H1 (cell line): Measurements from ENCODE around the gene TRIM29. TPM values are rescaled to one million over a fixed set of nuclear protein-coding genes. Genes with fewer than 3 reads are reported as not detected.
A peak's percentile ranks its signal among the peaks of the same experiment; 100 is the strongest.

Experiments used
- CTCF ChIA-PET: fragments of 300-600 bp; sonication (Branson Sonifier 250); formaldehyde crosslinking; loops from one replicate; lab custom pipeline; 2021; ENCODE audit not compliant: partially characterized antibody; lab: Charles Lee
- POLR2A ChIA-PET: fragments of 300-600 bp; sonication (Branson Sonifier 250); formaldehyde crosslinking; loops from one replicate; lab custom pipeline; 2021; ENCODE audit warnings: inconsistent platforms; ENCODE audit not compliant: partially characterized antibody; lab: Charles Lee
- DNase-seq, 2 experiments: peaks; one replicate each; pipeline versions ENCODE4 v3.0.0 to v3.0.0-alpha.2; 2010 to 2022; ENCODE audit warnings: low spot score in 2 of 2, low read depth in 1 of 2, mixed read lengths in 1 of 2
- FAIRE-seq: peaks from 2 replicates; lab custom pipeline; 2011; peaks lifted over from hg19 to GRCh38; lab: Jason Lieb, UNC
- H2AFZ ChIP-seq: 2 replicates; pipeline ENCODE4 v1.8.1; 2012; ENCODE audit warnings: low read length, inconsistent platforms
- H2AK5ac ChIP-seq: 2 replicates; pipeline ENCODE4 v1.6.1; 2013; ENCODE audit warnings: low read depth, low read length
- H2BK120ac ChIP-seq: replicated peaks from 2 replicates; pipeline ENCODE3; 2013; ENCODE audit warnings: low read depth, low read length, inconsistent platforms
- H2BK12ac ChIP-seq: 2 replicates; pipeline ENCODE4 v1.6.1; 2013; ENCODE audit warnings: low read depth, low read length
- H2BK15ac ChIP-seq: 2 replicates; pipeline ENCODE4 v1.6.1; 2013; ENCODE audit warnings: low read length
- H2BK20ac ChIP-seq: 2 replicates; pipeline ENCODE4 v1.6.1; 2013; ENCODE audit warnings: low read length
- H2BK5ac ChIP-seq: 2 replicates; pipeline ENCODE4 v1.6.1; 2013; ENCODE audit warnings: low read depth, low read length
- H3K14ac ChIP-seq: 2 replicates; pipeline ENCODE4 v1.6.1; 2013; ENCODE audit warnings: inconsistent platforms; ENCODE audit not compliant: insufficient read length
- H3K18ac ChIP-seq: 2 replicates; pipeline ENCODE4 v1.6.1; 2013; ENCODE audit warnings: low read length; ENCODE audit errors: extremely low read depth
- H3K23ac ChIP-seq: 2 replicates; pipeline ENCODE4 v1.6.1; 2013; ENCODE audit warnings: inconsistent platforms; ENCODE audit not compliant: insufficient read length
- H3K23me2 ChIP-seq: 2 replicates; pipeline ENCODE4 v1.6.1; 2013; ENCODE audit warnings: low read depth, low read length
- H3K27ac ChIP-seq: 2 replicates; pipeline ENCODE4 v1.6.1; 2011; ENCODE audit warnings: low read depth, low read length, inconsistent platforms
- H3K27me3 ChIP-seq, 4 experiments: replicated peaks in 1 of 4; 1 replicate in 1 of 4; 2 replicates in 3 of 4; pipeline versions ENCODE4 v1.6.1 to v1.8.1; 2011 to 2013; ENCODE audit warnings: low read length in 3 of 4, mild to moderate bottlenecking in 3 of 4, inconsistent platforms in 2 of 4, mixed read lengths in 2 of 4, moderate library complexity in 1 of 4; ENCODE audit not compliant: control insufficient read depth in 3 of 4, insufficient read depth in 3 of 4; ENCODE audit errors: extremely low read depth in 1 of 4
- H3K36me3 ChIP-seq, 4 experiments: 2 replicates each; pipeline versions ENCODE4 v1.6.1 to v1.8.1; 2011 to 2013; ENCODE audit warnings: mild to moderate bottlenecking in 4 of 4, low read length in 3 of 4, moderate library complexity in 2 of 4, control low read depth in 1 of 4, inconsistent platforms in 1 of 4; ENCODE audit not compliant: insufficient read depth in 4 of 4, control insufficient read depth in 2 of 4
- H3K4ac ChIP-seq: replicated peaks from 2 replicates; pipeline ENCODE3; 2013; ENCODE audit warnings: low read length, low read depth, mixed read lengths, inconsistent platforms; ENCODE audit not compliant: insufficient read length
- H3K4me1 ChIP-seq, 4 experiments: replicated peaks in 1 of 4; 1 replicate in 1 of 4; 2 replicates in 3 of 4; pipeline versions ENCODE4 v1.6.1 to v1.8.1; 2011 to 2013; ENCODE audit warnings: low read length in 3 of 4, inconsistent platforms in 2 of 4, mixed read lengths in 1 of 4; ENCODE audit not compliant: insufficient read depth in 4 of 4, control insufficient read depth in 3 of 4
- H3K4me2 ChIP-seq, 2 experiments: 2 replicates each; pipeline versions ENCODE4 v1.6.1 to v1.8.1; 2011 to 2013; ENCODE audit warnings: low read depth in 2 of 2, low read length in 2 of 2, control low read depth in 1 of 2, inconsistent platforms in 1 of 2, mild to moderate bottlenecking in 1 of 2; ENCODE audit not compliant: insufficient read depth in 1 of 2
- H3K4me3 ChIP-seq, 4 experiments: fragments of 200-600, 300-600 bp in 1 of 4; sonication (generic), shearing (Covaris generic), sonication (Bioruptor Twin) in 1 of 4; 2 replicates each; pipeline versions ENCODE4 v1.5.1 to v1.8.1; 2011 to 2016; ENCODE audit warnings: low read length in 4 of 4, low read depth in 3 of 4, control low read depth in 2 of 4, inconsistent platforms in 2 of 4, mild to moderate bottlenecking in 2 of 4, mixed read lengths in 1 of 4, moderate library complexity in 1 of 4; ENCODE audit not compliant: insufficient read depth in 2 of 4; ENCODE audit errors: extremely low read depth in 1 of 4
- H3K56ac ChIP-seq: replicated peaks from 2 replicates; pipeline ENCODE3; 2013; ENCODE audit warnings: low read depth, mild to moderate bottlenecking, mixed read lengths, low read length, inconsistent platforms; ENCODE audit not compliant: insufficient read length
- H3K79me1 ChIP-seq: 2 replicates; pipeline ENCODE4 v1.6.1; 2013; ENCODE audit warnings: low read depth, low read length, control low read depth
- H3K79me2 ChIP-seq, 2 experiments: 2 replicates each; pipeline versions ENCODE4 v1.6.1 to v1.8.1; 2012 to 2013; ENCODE audit warnings: low read length in 2 of 2, mild to moderate bottlenecking in 2 of 2, inconsistent platforms in 1 of 2; ENCODE audit not compliant: insufficient read depth in 2 of 2, control insufficient read depth in 1 of 2
- H3K9ac ChIP-seq, 4 experiments: replicated peaks in 1 of 4; 1 replicate in 1 of 4; 2 replicates in 3 of 4; pipeline versions ENCODE4 v1.6.1 to v1.8.1; 2011 to 2013; ENCODE audit warnings: low read depth in 3 of 4, low read length in 3 of 4, control low read depth in 2 of 4, mild to moderate bottlenecking in 2 of 4, moderate library complexity in 2 of 4, inconsistent platforms in 1 of 4; ENCODE audit errors: extremely low read depth in 1 of 4
- H3K9me3 ChIP-seq, 2 experiments: 2 replicates each; pipeline versions ENCODE4 v1.6.1 to v1.8.1; 2012 to 2013; ENCODE audit warnings: mild to moderate bottlenecking in 2 of 2, moderate library complexity in 2 of 2, control low read depth in 1 of 2, inconsistent platforms in 1 of 2, low read depth in 1 of 2, low read length in 1 of 2, mixed read lengths in 1 of 2; ENCODE audit not compliant: insufficient read depth in 2 of 2
- H4K20me1 ChIP-seq, 2 experiments: replicated peaks in 1 of 2; 2 replicates each; pipeline versions ENCODE3 to v1.8.1; 2011 to 2013; ENCODE audit warnings: inconsistent platforms in 2 of 2, low read length in 2 of 2, mild to moderate bottlenecking in 1 of 2; ENCODE audit not compliant: insufficient read depth in 2 of 2, control insufficient read depth in 1 of 2
- H4K5ac ChIP-seq: 2 replicates; pipeline ENCODE4 v1.6.1; 2013; ENCODE audit warnings: low read length, low read depth, mixed read lengths, inconsistent platforms; ENCODE audit not compliant: insufficient read length
- H4K8ac ChIP-seq: 2 replicates; pipeline ENCODE4 v1.8.0; 2013; ENCODE audit warnings: mild to moderate bottlenecking, moderate library complexity, low read length, inconsistent platforms; ENCODE audit not compliant: insufficient read depth; ENCODE audit errors: extremely low read depth
- H4K91ac ChIP-seq: replicated peaks from 2 replicates; pipeline ENCODE3; 2013; ENCODE audit warnings: low read length, mixed read lengths, inconsistent platforms; ENCODE audit not compliant: insufficient read length
- ASH2L ChIP-seq: fragments of 200-600, 300-600 bp; sonication (generic); IDR thresholded peaks from one replicate; pipeline ENCODE4 v1.7.1; 2017; ENCODE audit warnings: low read length
- MAFK ChIP-seq: IDR thresholded peaks from 2 replicates; pipeline ENCODE4 v1.6.1; 2012; ENCODE audit warnings: low read depth, mild to moderate bottlenecking, improper control_type of control experiment, low read length
- SP4 ChIP-seq: IDR thresholded peaks from 2 replicates; pipeline ENCODE4 v1.6.1; 2012; ENCODE audit warnings: low read length, inconsistent platforms
- SUZ12 ChIP-seq: fragments of 200-600 bp; sonication (generic); IDR thresholded peaks from 2 replicates; pipeline ENCODE4 v1.6.1; 2012; ENCODE audit warnings: mild to moderate bottlenecking, inconsistent platforms, low read length, moderate library complexity, mixed read lengths
- WGBS, 2 experiments: shearing (Covaris generic) in 1 of 2; methylation state at CpG; one replicate each; pipeline versions ENCODE4 v1.1.6 to v1.1.7; 2013 to 2015; ENCODE audit warnings: low lambda C conversion rate in 2 of 2, mixed read lengths in 2 of 2, inconsistent platforms in 1 of 2, low coverage in 1 of 2, missing lambda C conversion rate in 1 of 2; ENCODE audit not compliant: insufficient replicate concordance in 2 of 2, insufficient coverage in 1 of 2, insufficient read length in 1 of 2; ENCODE audit errors: extremely low coverage in 1 of 2, missing lambda C conversion rate in 1 of 2; 5-methylcytosine and 5-hydroxymethylcytosine counted together
- polyA plus RNA-seq, 7 experiments: library from polyadenylated mRNA; depleted of rRNA in 3 of 7; stranded (reverse) in 5 of 7; unstranded in 2 of 7; fragments of >200 nt in 5 of 7; fragments of 200-250 nt in 2 of 7; gene quantifications; 1 replicate in 5 of 7; 2 replicates in 1 of 7; 4 replicates in 1 of 7; pipeline versions ENCODE4 v1.2.1 to v1.2.3, GENCODE V29; 2011 to 2013; ENCODE audit warnings: missing spikeins in 2 of 7, mixed read lengths in 2 of 7
- total RNA-seq: library from RNA; stranded (reverse); fragmentation: NEBNext Ultra II Directional; extraction: Animal tissue kit (Norgen Biotek cat#: 25700); gene quantifications from 2 replicates; pipeline ENCODE4 v1.2.1, GENCODE V29; 2021
- TF ChIP-seq, protein P1 (sequence below): IDR thresholded peaks from 2 replicates; pipeline ENCODE4 v1.6.1; 2012; ENCODE audit warnings: inconsistent platforms

The TRIM29 gene
- total and polyA plus RNA-seq, 2 of the 8 experiments (the other 6 are each of a cell fraction or from before 2014, with no cell fraction given) = 0.17 to 0.43 TPM

DNA sequence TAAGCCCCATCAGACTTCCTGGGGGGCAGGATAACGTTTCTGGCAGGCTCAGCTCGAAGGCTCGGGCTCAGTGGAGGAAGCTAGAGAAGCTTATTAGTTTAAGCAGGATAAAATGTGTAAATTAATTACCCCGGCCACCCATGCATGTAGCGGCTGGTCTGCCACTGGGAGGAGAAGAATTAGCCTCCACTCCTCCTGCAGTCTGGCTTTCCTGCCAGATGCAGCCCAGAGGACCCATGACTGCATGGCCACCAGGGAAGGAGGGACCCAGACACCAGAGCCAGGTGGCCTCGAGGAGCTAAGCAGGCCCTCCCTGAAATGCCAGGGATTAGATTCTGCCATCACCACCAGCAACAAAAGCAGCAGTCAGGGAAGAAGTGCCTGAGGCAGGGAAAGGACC lies 32.3 kb downstream of the TRIM29 start:
- Histone ChIP-seq H2BK20ac (no peak overlapping the region), H3K4me2 (no peak overlapping the region), H2AFZ (no peak overlapping the region), H3K36me3 (no peaks in the 10 kb centered on the region), H2BK5ac (no peak overlapping the region), H3K18ac (no peak overlapping the region), H2BK15ac (no peak overlapping the region), H3K9me3 (no peaks in the 10 kb centered on the region), H2BK120ac (no peak overlapping the region), H3K4me1 (peaks cover 2 to 10% (median 7%) of the 10 kb centered on the region in 4 experiments), H4K20me1 (no peaks in the 10 kb centered on the region), H2BK12ac (no peak overlapping the region), H3K23me2 (no peaks in the 10 kb centered on the region; the same call in 1 of the 2 replicates), H3K27me3 (peaks cover 0 to 2% (median 1%) of the 10 kb centered on the region in 4 experiments; a peak in 1 of 7 replicates), H4K8ac (no peak overlapping the region), H3K79me1 (no peaks in the 10 kb centered on the region), H3K56ac (no peak overlapping the region), H3K79me2 (no peaks in the 10 kb centered on the region), H3K14ac (no peak overlapping the region), H3K4me3 (no peak overlapping the region), H4K91ac (no peak overlapping the region), H3K4ac (peak overlapping the region; percentile 35), H3K9ac (no peak overlapping the region), H3K27ac (no peak overlapping the region), H3K23ac (no peak overlapping the region), H4K5ac (no peak overlapping the region), H2AK5ac (no peak overlapping the region)
- ChIA-PET POLR2A (no interaction called here), CTCF (interaction anchor here (1.2 to 8.0 kb wide), 13 partner anchors 9 to 464 kb away, joined by 3 to 146 read pairs (median 16); no protein-coding TSS in a partner anchor)
- DNase-seq = no peak
- no peak for FAIRE-seq
- 86% methylated on average over 6 of the region's 6 CpGs; no CpG with 5 or more reads in 1 of the 2 experiments for WGBS, 2 experiments
- TF ChIP-seq, protein P1, sequence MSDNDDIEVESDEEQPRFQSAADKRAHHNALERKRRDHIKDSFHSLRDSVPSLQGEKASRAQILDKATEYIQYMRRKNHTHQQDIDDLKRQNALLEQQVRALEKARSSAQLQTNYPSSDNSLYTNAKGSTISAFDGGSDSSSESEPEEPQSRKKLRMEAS = no peak
- TF ChIP-seq MAFK (no peak), SP4 (no peak), SUZ12 (no peak), ASH2L (no peak)
